CD4-positive, alpha-beta memory T cell (primary cell): ENCODE measurements around the gene TOP1. TPM values are rescaled to one million over a fixed set of nuclear protein-coding genes. Genes with fewer than 3 reads are reported as not detected.
"Not testable (repeated sequence)": the region's sequence is repeated elsewhere in the genome, so short reads cannot be mapped to it uniquely, and the experiment has no call there.

Experiments used
- CTCF ChIA-PET: fragments of 350-600 bp; sonication (Branson Sonifier 250); formaldehyde crosslinking; loops from one replicate; lab custom pipeline; 2021; ENCODE audit warnings: inconsistent platforms; ENCODE audit not compliant: partially characterized antibody; lab: Charles Lee
- POLR2A ChIA-PET: fragments of 350-600 bp; sonication (Branson Sonifier 250); formaldehyde crosslinking; loops from one replicate; lab custom pipeline; 2021; ENCODE audit not compliant: partially characterized antibody; lab: Charles Lee
- DNase-seq, 5 donors: peaks; one replicate each; pipeline versions ENCODE4 v3.0.0 to v3.0.0-alpha.2; 2020 to 2022; ENCODE audit warnings: mixed read lengths in 1 of 5
- H3K27ac ChIP-seq: one replicate; pipeline ENCODE4 v1.7.0; 2013; ENCODE audit warnings: low read depth, low read length
- H3K27me3 ChIP-seq: 2 replicates; pipeline ENCODE4 v1.7.0; 2013; ENCODE audit warnings: mild to moderate bottlenecking, low read length, moderate library complexity; ENCODE audit not compliant: insufficient read depth
- H3K36me3 ChIP-seq: 2 replicates; pipeline ENCODE4 v1.7.0; 2013; ENCODE audit warnings: mild to moderate bottlenecking, low read length, moderate library complexity; ENCODE audit not compliant: insufficient read depth
- H3K4me1 ChIP-seq: 2 replicates; pipeline ENCODE4 v1.7.0; 2013; ENCODE audit warnings: mild to moderate bottlenecking, low read length, moderate library complexity; ENCODE audit not compliant: insufficient read depth
- H3K4me3 ChIP-seq, 2 donors: one replicate each; pipeline ENCODE4 v1.7.0; 2013; ENCODE audit warnings: low read length in 2 of 2, mild to moderate bottlenecking in 1 of 2
- H3K9me3 ChIP-seq, 2 donors: one replicate each; pipeline ENCODE4 v1.7.0; 2013; ENCODE audit warnings: low read length in 2 of 2, control low read depth in 1 of 2; ENCODE audit not compliant: control insufficient read depth in 1 of 2
- H3K27ac Mint-ChIP-seq, 7 donors: one replicate each; pipeline ENCODE4 v1.8.0; 2020 to 2021; ENCODE audit warnings: mixed read lengths in 7 of 7, mild to moderate bottlenecking in 6 of 7, inconsistent platforms in 3 of 7, moderate library complexity in 3 of 7
- H3K27me3 Mint-ChIP-seq, 2 donors: one replicate each; pipeline ENCODE4 v1.8.0; 2020 to 2021; ENCODE audit warnings: mixed read lengths in 2 of 2
- H3K36me3 Mint-ChIP-seq, 2 donors: one replicate each; pipeline ENCODE4 v1.8.0; 2020 to 2021; ENCODE audit warnings: mixed read lengths in 2 of 2, inconsistent platforms in 1 of 2, mild to moderate bottlenecking in 1 of 2
- H3K4me1 Mint-ChIP-seq, 4 donors: one replicate each; pipeline ENCODE4 v1.8.0; 2020 to 2021; ENCODE audit warnings: mixed read lengths in 4 of 4, mild to moderate bottlenecking in 1 of 4
- H3K4me3 Mint-ChIP-seq, 8 donors: one replicate each; pipeline ENCODE4 v1.8.0; 2020 to 2021; ENCODE audit warnings: mixed read lengths in 8 of 8, mild to moderate bottlenecking in 7 of 8, moderate library complexity in 6 of 8, inconsistent platforms in 3 of 8
- H3K9me3 Mint-ChIP-seq, 8 donors: one replicate each; pipeline ENCODE4 v1.8.0; 2020 to 2021; ENCODE audit warnings: mixed read lengths in 8 of 8, mild to moderate bottlenecking in 5 of 8, inconsistent platforms in 3 of 8, moderate library complexity in 1 of 8
- intact Hi-C: fragments of 100-400 bp; cut with micrococcal nuclease; formaldehyde crosslinking; loops from one replicate; pipeline ENCODE4 v1.15.1; 2023
- polyA plus RNA-seq, 2 donors: library from polyadenylated mRNA; unstranded; fragments of 300-500 nt; fragmentation: Illumina TruSeq; gene quantifications; one replicate each; pipeline ENCODE4 v1.2.3, GENCODE V29; 2021
- total RNA-seq, 2 experiments: library from RNA; stranded (reverse); gene quantifications; one replicate each; pipeline ENCODE4 v1.2.3, GENCODE V29; 2021

The TOP1 gene
- total and polyA plus RNA-seq, 4 experiments from 2014 or later: 3.8 to 47.5 (median 30.0) TPM

DNA sequence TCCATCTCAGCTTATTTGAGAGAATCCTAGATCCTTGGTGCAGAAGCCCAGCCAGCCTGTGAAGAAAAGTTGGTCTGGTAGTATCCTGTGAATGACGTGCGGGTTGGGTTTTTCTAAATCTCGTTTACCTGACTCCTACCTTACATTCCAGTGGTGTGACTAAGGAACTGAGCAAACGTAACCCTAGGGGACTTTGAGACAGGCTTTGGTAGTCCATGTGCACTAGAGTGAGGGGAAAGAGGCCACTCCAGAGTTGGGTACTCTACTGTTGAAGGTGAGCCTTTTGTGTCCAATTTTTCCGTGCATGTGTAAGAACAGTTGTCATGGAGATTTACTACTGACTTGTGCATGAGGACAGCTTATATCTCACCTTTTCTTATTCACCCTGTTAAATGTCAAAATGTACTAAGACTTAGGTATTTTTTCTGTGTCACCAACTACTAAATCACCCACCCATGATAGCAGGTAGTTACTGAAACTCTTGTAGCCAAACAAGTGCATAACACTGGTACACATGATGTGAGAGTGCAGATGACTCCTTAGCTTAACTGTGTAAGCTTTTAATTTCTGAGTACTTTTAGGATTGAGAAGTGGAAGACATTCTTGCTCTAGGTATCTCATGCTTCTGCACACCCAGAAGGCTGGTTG lies 82.4 kb downstream of the TOP1 start:
- no peak for DNase-seq
- H3K27ac ChIP-seq: no peak overlapping the region
- no peaks in the 10 kb centered on the region for H3K27me3 Mint-ChIP-seq
- no peak overlapping the region for H3K4me3 Mint-ChIP-seq
- intact Hi-C loops: no loop called here
- peak overlapping the region in 3 of 7 donors; percentile 21 to 48 (median 29) for H3K27ac Mint-ChIP-seq
- H3K9me3 ChIP-seq: no peaks in the 10 kb centered on the region
- H3K4me1 Mint-ChIP-seq: peaks cover 0 to 3% (median under 1%) of the 10 kb centered on the region in 4 donors
- H3K27me3 ChIP-seq: no peaks in the 10 kb centered on the region
- no peaks in the 10 kb centered on the region for H3K4me1 ChIP-seq
- H3K4me3 ChIP-seq: no peak overlapping the region
- peaks cover 51% of the 10 kb centered on the region for H3K36me3 ChIP-seq
- H3K36me3 Mint-ChIP-seq: peaks cover 52 to 81% of the 10 kb centered on the region in 2 donors
- CTCF ChIA-PET: interaction anchor here (1.5 to 2.3 kb wide), 2 partner anchors 16 to 148 kb away, joined by 4 to 7 read pairs; no protein-coding TSS in a partner anchor
- no peaks in the 10 kb centered on the region for H3K9me3 Mint-ChIP-seq
- POLR2A ChIA-PET: no interaction called here

DNA sequence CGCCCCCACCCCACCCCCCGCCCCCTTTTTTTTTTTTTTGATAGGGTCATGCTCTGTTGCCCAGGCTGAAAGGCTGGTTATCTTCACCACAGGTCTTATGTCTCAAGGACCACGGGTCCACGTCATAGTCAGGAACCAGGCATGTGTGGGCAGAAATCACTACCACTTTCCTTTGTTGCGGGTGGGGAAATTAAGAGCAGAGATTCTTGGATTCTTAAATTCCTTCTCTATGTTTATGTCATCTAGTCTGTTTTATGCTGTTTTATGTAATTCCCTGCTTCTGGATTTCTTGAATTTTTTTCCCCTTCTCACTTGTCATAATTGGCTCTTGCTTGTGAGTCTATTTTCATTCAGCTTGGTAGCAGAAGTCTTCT lies 82.9 kb downstream of the TOP1 start:
- Histone ChIP-seq H3K27me3 (no peaks in the 10 kb centered on the region), H3K4me1 (no peaks in the 10 kb centered on the region), H3K9me3 (no peaks in the 10 kb centered on the region), H3K27ac (no peak overlapping the region), H3K36me3 (peaks cover 55% of the 10 kb centered on the region), H3K4me3 (no peak overlapping the region)
- Mint-ChIP-seq H3K9me3 (no peaks in the 10 kb centered on the region), H3K27me3 (no peaks in the 10 kb centered on the region), H3K4me1 (peaks cover 0 to 3% (median under 1%) of the 10 kb centered on the region in 4 donors), H3K27ac (peak overlapping the region in 1 of 7 donors; percentile 89), H3K4me3 (no peak overlapping the region), H3K36me3 (peaks cover 57 to 84% of the 10 kb centered on the region in 2 donors)
- ChIA-PET POLR2A (no interaction called here), CTCF (interaction anchor here (1.5 to 2.3 kb wide), 2 partner anchors 16 to 148 kb away, joined by 4 to 7 read pairs; no protein-coding TSS in a partner anchor)
- DNase-seq: no peak
- intact Hi-C loops: no loop called here

DNA sequence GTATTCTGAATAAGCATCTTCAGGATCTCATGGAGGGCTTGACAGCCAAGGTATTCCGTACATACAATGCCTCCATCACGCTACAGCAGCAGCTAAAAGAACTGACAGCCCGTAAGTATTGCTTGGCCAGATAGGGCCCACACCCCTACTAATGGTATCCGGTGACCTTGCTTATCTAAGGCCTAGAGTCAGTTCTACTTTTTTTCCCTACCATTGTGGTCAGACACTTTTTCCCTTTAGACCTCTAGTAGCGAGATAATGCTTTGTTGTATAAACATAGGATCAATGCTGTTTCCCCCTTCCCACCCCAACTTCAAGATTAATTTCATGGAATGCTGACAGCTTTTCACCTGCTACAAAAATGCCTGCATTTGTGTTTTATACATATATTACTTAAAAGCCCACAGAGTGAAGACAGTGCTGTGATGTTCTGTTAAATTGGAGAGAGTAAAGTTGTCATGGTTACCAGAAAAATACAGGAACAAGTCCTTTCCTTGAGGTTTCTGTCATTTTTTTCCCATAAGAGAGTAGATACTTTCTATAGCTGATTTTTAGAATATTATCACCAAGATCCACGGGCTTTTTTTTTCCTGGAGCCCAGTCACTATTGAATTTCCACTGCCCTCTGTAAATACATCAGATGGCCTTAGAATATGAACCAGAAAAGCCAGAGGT lies 87.8 kb downstream of the TOP1 start:
- intact Hi-C loops: no loop called here
- DNase-seq: no peak
- POLR2A ChIA-PET: no interaction called here
- no peaks in the 10 kb centered on the region for H3K9me3 Mint-ChIP-seq
- Histone ChIP-seq H3K9me3 (no peaks in the 10 kb centered on the region), H3K4me1 (no peaks in the 10 kb centered on the region), H3K27ac (no peak overlapping the region), H3K4me3 (no peak overlapping the region), H3K27me3 (no peaks in the 10 kb centered on the region), H3K36me3 (peaks cover 74% of the 10 kb centered on the region)
- CTCF ChIA-PET: interaction anchor here (0.9 to 1.9 kb wide), 4 partner anchors 9 to 124 kb away, joined by 3 to 5 read pairs (median 3); no protein-coding TSS in a partner anchor
- H3K4me3 Mint-ChIP-seq: no peak overlapping the region
- H3K27ac Mint-ChIP-seq: peak overlapping the region in 2 of 7 donors; percentile 23 to 48
- no peaks in the 10 kb centered on the region for H3K27me3 Mint-ChIP-seq
- peaks cover 62 to 84% of the 10 kb centered on the region in 2 donors for H3K36me3 Mint-ChIP-seq
- peaks cover 3 to 11% (median 7%) of the 10 kb centered on the region in 4 donors for H3K4me1 Mint-ChIP-seq

DNA sequence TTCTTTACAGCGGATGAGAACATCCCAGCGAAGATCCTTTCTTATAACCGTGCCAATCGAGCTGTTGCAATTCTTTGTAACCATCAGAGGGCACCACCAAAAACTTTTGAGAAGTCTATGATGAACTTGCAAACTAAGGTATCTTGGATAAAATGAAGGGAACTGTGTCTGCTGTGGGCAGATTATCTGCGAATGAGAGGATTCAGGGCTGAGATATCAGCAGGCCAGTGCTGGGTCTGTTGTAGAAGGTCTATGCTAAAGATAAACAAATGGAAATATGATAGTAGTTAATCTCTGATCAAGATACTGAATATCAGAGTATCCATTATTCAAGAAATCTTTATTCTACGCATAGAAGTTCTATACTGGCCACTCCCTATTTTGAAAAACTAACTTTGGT lies 89.5 kb downstream of the TOP1 start:
- H3K9me3 Mint-ChIP-seq, H3K27me3 ChIP-seq, POLR2A ChIA-PET, H3K27me3 Mint-ChIP-seq, H3K4me3 Mint-ChIP-seq, intact Hi-C loops, H3K4me1 ChIP-seq, H3K27ac ChIP-seq, H3K4me3 ChIP-seq, DNase-seq, H3K9me3 ChIP-seq: not testable (repeated sequence)
- peaks cover 5 to 15% (median 9%) of the 10 kb centered on the region in 4 donors for H3K4me1 Mint-ChIP-seq
- peaks cover 75% of the 10 kb centered on the region for H3K36me3 ChIP-seq
- H3K36me3 Mint-ChIP-seq: peaks cover 61 to 84% of the 10 kb centered on the region in 2 donors
- CTCF ChIA-PET: interaction anchor here (5.1 kb wide), 1 partner anchor 16 kb away, joined by 33 read pairs; no protein-coding TSS in a partner anchor
- peak overlapping the region in 1 of 7 donors; percentile 32 for H3K27ac Mint-ChIP-seq

DNA sequence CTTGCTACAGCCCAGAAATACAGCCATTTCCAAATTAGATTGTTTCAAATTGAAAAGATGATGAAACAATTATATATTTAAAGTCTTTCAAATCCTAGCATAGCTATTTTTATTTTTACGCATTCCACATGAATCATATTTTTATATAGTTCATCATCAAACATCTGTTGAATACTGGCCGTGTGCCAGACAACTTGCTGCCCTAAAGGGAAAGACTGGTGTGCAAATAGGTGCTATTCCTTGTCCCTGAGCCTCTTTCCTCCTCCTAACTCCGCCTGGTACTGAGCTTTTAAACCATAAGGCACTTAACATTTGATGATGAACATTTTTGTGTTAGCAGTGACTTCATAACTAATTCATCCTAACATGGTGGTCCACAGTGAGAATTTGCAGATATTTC lies 90.0 kb downstream of the TOP1 start:
- H3K27me3 Mint-ChIP-seq: no peaks in the 10 kb centered on the region
- Histone ChIP-seq H3K27ac (no peak overlapping the region), H3K9me3 (no peaks in the 10 kb centered on the region), H3K27me3 (no peaks in the 10 kb centered on the region), H3K4me1 (no peaks in the 10 kb centered on the region), H3K36me3 (peaks cover 75% of the 10 kb centered on the region), H3K4me3 (no peak overlapping the region)
- POLR2A ChIA-PET: no interaction called here
- no peak for DNase-seq
- peak overlapping the region in 1 of 7 donors; percentile 25 for H3K27ac Mint-ChIP-seq
- H3K4me3 Mint-ChIP-seq: no peak overlapping the region
- no peaks in the 10 kb centered on the region for H3K9me3 Mint-ChIP-seq
- peaks cover 61 to 85% of the 10 kb centered on the region in 2 donors for H3K36me3 Mint-ChIP-seq
- intact Hi-C loops: no loop called here
- CTCF ChIA-PET: interaction anchor here (1.6 to 5.1 kb wide), 2 partner anchors 16 to 156 kb away, joined by 7 to 33 read pairs; no protein-coding TSS in a partner anchor
- H3K4me1 Mint-ChIP-seq: peaks cover 5 to 15% (median 9%) of the 10 kb centered on the region in 4 donors

DNA sequence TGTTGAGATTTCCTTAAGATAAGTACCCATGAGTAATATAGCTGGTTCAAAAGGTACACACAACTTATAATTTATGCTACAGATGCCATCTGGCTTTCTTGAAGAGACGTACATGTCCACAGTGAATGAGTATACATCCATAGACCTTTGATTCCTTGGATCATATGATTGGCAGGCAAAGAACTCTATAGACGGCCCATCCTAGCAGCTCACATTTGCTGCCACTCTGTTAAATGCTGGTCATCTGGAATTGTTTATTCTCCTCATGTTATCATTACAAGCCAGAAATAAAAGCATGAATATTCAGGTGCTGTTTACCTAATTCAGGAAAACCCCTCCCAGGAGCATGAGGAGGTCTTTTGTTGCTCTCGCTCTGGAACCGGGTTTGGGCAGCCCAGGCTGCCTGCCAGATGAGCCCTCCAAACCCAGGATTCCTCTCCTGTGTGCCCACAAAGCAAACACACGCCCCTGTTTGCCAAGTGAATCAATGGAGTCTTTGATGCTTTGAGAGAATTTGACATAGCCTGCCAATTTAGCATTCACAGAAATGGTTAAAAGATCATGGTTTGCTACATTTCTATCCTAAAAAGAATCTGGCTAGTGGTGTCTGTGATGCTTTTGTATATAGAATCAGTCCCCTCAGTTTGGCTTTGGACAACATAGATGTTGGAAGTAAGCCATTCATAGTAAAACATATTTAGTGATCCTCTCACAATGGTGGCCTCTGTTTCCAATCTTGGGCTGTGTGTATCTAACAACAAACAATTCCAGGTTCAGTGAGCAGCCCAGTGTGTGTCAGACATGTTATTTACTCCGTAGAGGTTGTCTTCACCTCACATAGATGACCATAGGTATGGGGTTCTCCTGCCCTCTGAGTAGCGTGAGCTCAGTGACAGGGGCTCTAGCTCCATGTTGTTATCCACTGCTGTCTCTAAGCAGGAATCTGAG lies 91.3 kb downstream of the TOP1 start:
- no peak overlapping the region for H3K4me3 ChIP-seq
- CTCF ChIA-PET: interaction anchor here (0.9 to 5.1 kb wide), 5 partner anchors 11 to 157 kb away, joined by 3 to 33 read pairs (median 7); no protein-coding TSS in a partner anchor
- intact Hi-C loops: no loop called here
- H3K4me3 Mint-ChIP-seq: no peak overlapping the region
- H3K36me3 Mint-ChIP-seq: peaks cover 59 to 84% of the 10 kb centered on the region in 2 donors
- no peaks in the 10 kb centered on the region for H3K9me3 ChIP-seq
- no peak overlapping the region for H3K27ac ChIP-seq
- peaks cover 5 to 15% (median 9%) of the 10 kb centered on the region in 4 donors for H3K4me1 Mint-ChIP-seq
- no peaks in the 10 kb centered on the region for H3K27me3 ChIP-seq
- peaks cover 69% of the 10 kb centered on the region for H3K36me3 ChIP-seq
- no peak for DNase-seq
- H3K4me1 ChIP-seq: no peaks in the 10 kb centered on the region
- no peaks in the 10 kb centered on the region for H3K27me3 Mint-ChIP-seq
- peak overlapping the region in 3 of 7 donors; percentile 4 to 55 (median 29) for H3K27ac Mint-ChIP-seq
- no peaks in the 10 kb centered on the region for H3K9me3 Mint-ChIP-seq
- POLR2A ChIA-PET: no interaction called here
